ENCODE measurements around the gene CASP2. TPM values are rescaled to one million over a fixed set of nuclear protein-coding genes. Genes with fewer than 3 reads are reported as not detected.

Gene CASP2
- polyA plus RNA-seq, 1 of the 3 experiments (the other 2 are of a cell fraction): 19.7 TPM

DNA sequence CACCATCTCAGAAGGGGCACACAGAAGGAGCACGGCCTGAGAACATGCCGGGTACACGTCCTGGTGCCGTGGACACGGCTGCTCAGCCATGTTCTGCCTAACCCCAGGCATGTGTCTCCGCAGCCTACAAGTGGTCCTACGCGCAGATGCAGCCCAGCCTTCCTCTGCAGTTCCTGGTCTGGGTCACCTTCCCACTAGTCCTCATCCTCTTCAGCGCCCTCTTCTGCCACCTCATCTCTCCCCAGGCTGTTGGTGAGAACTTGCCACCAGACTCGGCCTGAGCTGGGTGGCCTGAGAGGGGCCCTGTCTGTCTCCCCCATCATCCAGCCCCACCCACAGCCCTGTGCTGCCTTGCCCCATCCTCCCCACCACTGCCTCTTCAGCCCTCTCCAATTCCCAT is 33.1 kb downstream of the CASP2 start:
- H3K9me2 ChIP-seq: no peaks in the 10 kb centered on the region
- no peaks in the 10 kb centered on the region for H3F3A ChIP-seq (replicated peaks; ENCODE audit: insufficient read depth)
- TF ChIP-seq YY1 (IDR thresholded peaks at IDR 0.05; ENCODE audit: low read depth) (no peak), REST (IDR thresholded peaks at IDR 0.05; ENCODE audit: low read depth, low read length) (no peak), RFX5 (IDR thresholded peaks at IDR 0.05; ENCODE audit: low read length) (no peak), ZBTB33 (IDR thresholded peaks at IDR 0.05; ENCODE audit: borderline replicate concordance, low read depth) (no peak), TCF12 (IDR thresholded peaks at IDR 0.05) (no peak), SIN3A (IDR thresholded peaks at IDR 0.05; ENCODE audit: borderline replicate concordance, low read depth, low read length) (no peak), EZH2phosphoT487 (IDR thresholded peaks at IDR 0.05; ENCODE audit: borderline replicate concordance, low read depth) (no peak), MEF2A (IDR thresholded peaks at IDR 0.05; ENCODE audit: borderline replicate concordance, low read depth) (no peak), NFIC (IDR thresholded peaks at IDR 0.05; ENCODE audit: borderline replicate concordance) (no peak), PBX3 (IDR thresholded peaks at IDR 0.05) (no peak)
- TF ChIP-seq, protein P1, sequence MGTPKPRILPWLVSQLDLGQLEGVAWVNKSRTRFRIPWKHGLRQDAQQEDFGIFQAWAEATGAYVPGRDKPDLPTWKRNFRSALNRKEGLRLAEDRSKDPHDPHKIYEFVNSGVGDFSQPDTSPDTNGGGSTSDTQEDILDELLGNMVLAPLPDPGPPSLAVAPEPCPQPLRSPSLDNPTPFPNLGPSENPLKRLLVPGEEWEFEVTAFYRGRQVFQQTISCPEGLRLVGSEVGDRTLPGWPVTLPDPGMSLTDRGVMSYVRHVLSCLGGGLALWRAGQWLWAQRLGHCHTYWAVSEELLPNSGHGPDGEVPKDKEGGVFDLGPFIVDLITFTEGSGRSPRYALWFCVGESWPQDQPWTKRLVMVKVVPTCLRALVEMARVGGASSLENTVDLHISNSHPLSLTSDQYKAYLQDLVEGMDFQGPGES (IDR thresholded peaks at IDR 0.05; ENCODE audit: low read depth, low read length): no peak
- TF ChIP-seq, protein P2, sequence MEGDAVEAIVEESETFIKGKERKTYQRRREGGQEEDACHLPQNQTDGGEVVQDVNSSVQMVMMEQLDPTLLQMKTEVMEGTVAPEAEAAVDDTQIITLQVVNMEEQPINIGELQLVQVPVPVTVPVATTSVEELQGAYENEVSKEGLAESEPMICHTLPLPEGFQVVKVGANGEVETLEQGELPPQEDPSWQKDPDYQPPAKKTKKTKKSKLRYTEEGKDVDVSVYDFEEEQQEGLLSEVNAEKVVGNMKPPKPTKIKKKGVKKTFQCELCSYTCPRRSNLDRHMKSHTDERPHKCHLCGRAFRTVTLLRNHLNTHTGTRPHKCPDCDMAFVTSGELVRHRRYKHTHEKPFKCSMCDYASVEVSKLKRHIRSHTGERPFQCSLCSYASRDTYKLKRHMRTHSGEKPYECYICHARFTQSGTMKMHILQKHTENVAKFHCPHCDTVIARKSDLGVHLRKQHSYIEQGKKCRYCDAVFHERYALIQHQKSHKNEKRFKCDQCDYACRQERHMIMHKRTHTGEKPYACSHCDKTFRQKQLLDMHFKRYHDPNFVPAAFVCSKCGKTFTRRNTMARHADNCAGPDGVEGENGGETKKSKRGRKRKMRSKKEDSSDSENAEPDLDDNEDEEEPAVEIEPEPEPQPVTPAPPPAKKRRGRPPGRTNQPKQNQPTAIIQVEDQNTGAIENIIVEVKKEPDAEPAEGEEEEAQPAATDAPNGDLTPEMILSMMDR (IDR thresholded peaks at IDR 0.05): no peak
- DNase-seq: no peak
- peaks cover 0 to 2% of the 10 kb centered on the region in 2 experiments; a peak in 1 of 4 replicates for H3K4me1 ChIP-seq (ENCODE audit: control insufficient read depth in 1 of 2, insufficient read depth in 2 of 2, low read depth in 1 of 2, low read length in 1 of 2)
- no peaks in the 10 kb centered on the region for H4K20me1 ChIP-seq (ENCODE audit: insufficient read depth)
- ChIA-PET POLR2A (no interaction called here), CTCF (no interaction called here)
- H3K79me2 ChIP-seq (ENCODE audit: insufficient read depth): no peaks in the 10 kb centered on the region
- H3K9ac ChIP-seq: no peak overlapping the region
- H3K9me3 ChIP-seq: no peaks in the 10 kb centered on the region
- no peak overlapping the region for H3K27ac ChIP-seq (ENCODE audit: low read depth in 2 of 2, low read length in 1 of 2)
- no peak overlapping the region for H2AFZ ChIP-seq (ENCODE audit: low read depth)
- no peak overlapping the region for H3K4me2 ChIP-seq
- no peaks in the 10 kb centered on the region for H3K27me3 ChIP-seq (ENCODE audit: insufficient read depth)
- H3K4me3 ChIP-seq (ENCODE audit: low read depth in 2 of 2, low read length in 1 of 2): no peak overlapping the region
- WGBS (ENCODE audit: low lambda C conversion rate): 89% methylated on average over 8 of the region's 10 CpGs
- no peaks in the 10 kb centered on the region for H3K36me3 ChIP-seq (replicated peaks in 1 of 2; ENCODE audit: control insufficient read depth in 1 of 2, insufficient read depth in 2 of 2, low read length in 1 of 2)

Data from SK-N-SH (cell line).